Epidermal melanocyte (primary cell): ENCODE results near the gene TRPM8.
"Not testable (repeated sequence)": the region's sequence is repeated elsewhere in the genome, so short reads cannot be mapped to it uniquely, and the experiment has no call there.

Source experiments
- DNase-seq: peaks from one replicate; pipeline ENCODE4 v3.0.0; 2011; ENCODE audit warnings: low spot score; ENCODE audit not compliant: insufficient read length

Gene TRPM8

GRCh38 chr2:233917116-233917515 is at the start of gene TRPM8:
TSS of gene TRPM8 (plus strand) at chr2:233917373. CDS start at chr2:233926538, 9,165 bp downstream.
- no peak for DNase-seq

- peak; percentile 64 for DNase-seq
Measured at GRCh38 chr2:233867993-233868532, 49.1 kb upstream of the TRPM8 start, which contains the start of gene MSL3B. TSS of gene MSL3B (minus strand) at chr2:233868386.

GRCh38 chr2:233871432-233871831 is 45.7 kb upstream of the TRPM8 start:
- no peak for DNase-seq

GRCh38 chr2:233872125-233872524 is 45.0 kb upstream of the TRPM8 start:
- not testable (repeated sequence) for DNase-seq

GRCh38 chr2:233882353-233882752 is 34.8 kb upstream of the TRPM8 start:
- no peak for DNase-seq

GRCh38 chr2:233892793-233893192 is 24.4 kb upstream of the TRPM8 start:
- DNase-seq: no peak

- not testable (repeated sequence) for DNase-seq
Measured at GRCh38 chr2:233896253-233896652, 20.9 kb upstream of the TRPM8 start.

- no peak for DNase-seq
Measured at GRCh38 chr2:233901367-233901766, 15.8 kb upstream of the TRPM8 start.

- DNase-seq: no peak
Measured at GRCh38 chr2:233901884-233902283, 15.3 kb upstream of the TRPM8 start.

- no peak for DNase-seq
Measured at GRCh38 chr2:233905945-233906344, 11.2 kb upstream of the TRPM8 start.

- DNase-seq: no peak
Measured at GRCh38 chr2:233907627-233908026, 9.5 kb upstream of the TRPM8 start.

- DNase-seq: no peak
Measured at GRCh38 chr2:233912691-233913423, 4.3 kb upstream of the TRPM8 start.

GRCh38 chr2:233915128-233915527 is 2.0 kb upstream of the TRPM8 start:
- no peak for DNase-seq

- no peak for DNase-seq
Measured at GRCh38 chr2:233919319-233919718, 2.1 kb downstream of the TRPM8 start.

GRCh38 chr2:233919938-233920337 is 2.8 kb downstream of the TRPM8 start:
- no peak for DNase-seq

- no peak for DNase-seq
Measured at GRCh38 chr2:233922471-233922870, 5.3 kb downstream of the TRPM8 start.

GRCh38 chr2:233925402-233925801 is 8.2 kb downstream of the TRPM8 start:
- no peak for DNase-seq

GRCh38 chr2:233926806-233927205 is 9.6 kb downstream of the TRPM8 start:
- no peak for DNase-seq

GRCh38 chr2:233928594-233929351 is 11.6 kb downstream of the TRPM8 start:
- no peak for DNase-seq

GRCh38 chr2:233929352-233930022 is 12.3 kb downstream of the TRPM8 start:
- DNase-seq: no peak

- DNase-seq: no peak
Measured at GRCh38 chr2:233934524-233934923, 17.4 kb downstream of the TRPM8 start.

- no peak for DNase-seq
Measured at GRCh38 chr2:233935426-233935825, 18.3 kb downstream of the TRPM8 start.
